DMS153 (cell line): Measurements from ENCODE around the gene MOB2.
"Not testable (repeated sequence)": the region's sequence is repeated elsewhere in the genome, so short reads cannot be mapped to it uniquely, and the experiment has no call there.

Experiments used
- DNase-seq: peaks from one replicate; lab custom pipeline; 2025; lab: John Stamatoyannopoulos, UW

The MOB2 gene

GRCh38 chr11:1440066-1440465, 46.5 kb downstream of the MOB2 start:
- no peak for DNase-seq

- no peak for DNase-seq
Measured at GRCh38 chr11:1439341-1439740, 47.2 kb downstream of the MOB2 start.

- DNase-seq = no peak
Measured at GRCh38 chr11:1438967-1439330, 47.6 kb downstream of the MOB2 start.

DNA sequence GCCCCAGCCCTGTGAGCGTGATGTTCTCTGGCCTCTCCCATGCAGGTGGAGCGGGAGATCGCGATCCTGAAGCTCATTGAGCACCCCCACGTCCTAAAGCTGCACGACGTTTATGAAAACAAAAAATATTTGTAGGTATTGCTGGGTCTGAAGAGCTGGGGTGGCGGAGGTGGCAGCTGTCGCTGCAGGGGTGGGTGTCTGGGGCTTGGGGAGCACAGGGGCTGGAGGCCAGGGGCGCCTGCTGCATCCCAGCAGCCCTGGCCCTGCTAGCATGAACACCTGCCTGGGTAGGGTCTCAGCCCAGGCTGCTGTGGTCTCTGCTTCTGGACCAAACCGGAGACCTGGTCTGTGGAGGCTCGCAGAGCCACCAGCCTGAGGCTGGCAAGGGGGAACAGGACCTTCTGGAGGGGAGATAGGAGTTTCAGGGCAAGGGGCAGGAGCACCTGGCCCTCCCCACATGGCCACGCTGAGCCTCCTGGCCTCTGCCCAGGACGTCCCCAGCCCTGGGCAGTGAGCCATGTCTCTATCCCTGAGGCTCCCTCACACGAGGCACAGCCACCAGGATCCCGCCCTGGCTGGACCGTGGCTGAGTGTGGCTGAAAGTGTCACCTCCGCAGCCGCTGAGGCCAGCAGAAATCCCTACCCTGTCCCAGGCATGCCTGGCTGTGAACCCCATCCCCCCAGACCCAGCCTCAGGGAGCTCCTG, 48.2 kb downstream of the MOB2 start:
- no peak for DNase-seq

- no peak for DNase-seq
Measured at GRCh38 chr11:1437500-1437899, 49.1 kb downstream of the MOB2 start.

GRCh38 chr11:1436468-1437039, 50.0 kb downstream of the MOB2 start:
- no peak for DNase-seq

DNA sequence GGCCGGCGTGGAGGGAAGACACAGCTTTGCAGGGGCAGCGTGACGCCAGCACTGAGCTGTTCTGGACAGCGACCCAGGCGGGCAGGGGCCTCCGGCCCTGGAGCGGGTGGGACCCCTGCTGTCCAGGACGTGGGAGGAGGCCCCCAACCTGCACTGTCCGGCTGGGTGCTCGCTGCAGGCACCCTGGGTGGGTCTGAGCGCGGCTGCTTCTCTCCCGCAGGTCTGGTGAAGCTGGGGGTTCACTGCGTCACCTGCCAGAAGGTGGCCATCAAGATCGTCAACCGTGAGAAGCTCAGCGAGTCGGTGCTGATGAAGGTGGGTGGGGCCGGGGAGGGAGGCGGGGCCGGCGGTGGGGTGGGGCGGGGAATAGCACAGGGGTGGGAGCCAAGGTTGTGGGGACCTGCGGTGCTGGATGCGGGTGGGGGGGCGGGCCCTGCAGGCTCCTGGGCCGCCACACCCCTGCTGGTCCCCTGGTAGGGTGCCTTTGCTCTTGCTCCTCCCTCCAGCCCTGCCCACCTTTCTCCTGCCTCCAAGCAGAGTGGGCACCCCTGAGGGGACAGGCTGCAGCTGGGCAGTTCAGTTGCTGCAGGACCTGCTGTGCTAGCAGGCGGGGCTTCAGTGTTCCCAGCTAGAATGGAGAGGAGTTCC, 50.6 kb downstream of the MOB2 start:
- no peak for DNase-seq

DNA sequence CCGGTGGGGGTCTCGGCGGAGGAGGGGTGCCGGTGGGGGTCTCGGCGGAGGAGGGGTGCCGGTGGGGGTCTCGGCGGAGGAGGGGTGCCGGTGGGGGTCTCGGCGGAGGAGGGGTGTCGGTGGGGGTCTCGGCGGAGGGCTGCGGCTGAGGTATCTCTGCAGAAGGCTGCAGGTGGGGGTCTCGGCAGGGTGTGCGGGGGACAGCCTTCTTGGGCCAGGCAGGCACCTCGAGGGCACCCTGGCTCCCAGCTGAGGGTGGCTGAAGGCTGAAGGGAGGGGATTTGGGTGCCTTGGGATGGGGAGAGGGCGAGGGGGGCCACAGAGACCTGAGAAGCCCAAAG, 51.1 kb downstream of the MOB2 start:
- not testable (repeated sequence) for DNase-seq

DNA sequence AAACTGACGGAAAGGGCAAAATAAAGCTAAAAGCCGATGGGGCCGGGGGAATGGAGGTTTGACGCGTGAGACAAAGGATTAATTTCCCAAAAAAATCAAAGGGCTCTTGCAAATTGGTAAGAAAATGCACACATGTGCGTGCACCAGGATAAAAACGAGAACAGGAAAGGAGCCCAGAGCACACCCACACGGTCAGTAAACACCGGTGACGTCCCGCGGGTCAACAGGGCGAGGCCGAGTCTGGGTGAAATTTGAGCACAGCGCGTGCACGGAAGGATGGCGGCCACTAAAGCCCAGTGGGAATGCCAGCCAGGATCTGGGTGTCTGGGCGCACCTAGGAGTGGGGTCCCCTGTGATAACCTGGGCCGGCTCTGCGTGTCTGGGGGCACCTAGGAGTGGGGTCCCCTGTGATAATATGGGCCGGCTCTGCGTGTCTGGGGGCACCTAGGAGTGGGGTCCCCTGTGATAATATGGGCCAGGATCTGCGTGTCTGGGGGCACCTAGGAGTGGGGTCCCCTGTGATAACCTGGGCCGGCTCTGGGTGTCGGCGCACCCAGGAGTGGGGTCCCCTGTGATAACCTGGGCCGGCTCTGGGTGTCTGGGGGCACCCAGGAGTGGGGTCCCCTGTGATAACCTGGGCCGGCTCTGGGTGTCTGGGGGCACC, 52.5 kb downstream of the MOB2 start:
- no peak for DNase-seq

DNA sequence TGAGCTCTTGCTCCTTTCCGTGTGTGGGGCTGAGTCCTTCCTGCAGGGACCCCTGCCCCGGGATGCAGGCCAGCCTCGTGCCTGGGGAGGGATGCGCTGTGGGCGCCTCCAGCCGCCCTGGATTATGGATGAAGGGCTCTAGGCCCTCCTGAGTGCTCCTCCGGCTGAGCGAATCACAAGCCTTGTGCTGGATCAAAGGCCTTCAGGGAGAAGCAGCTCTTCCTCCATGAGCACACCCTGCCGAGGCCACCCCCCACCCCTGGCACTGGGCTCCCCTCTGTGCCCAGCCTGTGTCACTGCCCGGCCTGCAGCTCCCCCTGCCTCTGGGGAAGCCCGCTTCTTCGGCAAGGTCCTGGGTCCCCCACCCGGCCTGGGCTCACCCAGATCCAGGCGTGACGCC, 53.0 kb downstream of the MOB2 start:
- DNase-seq = no peak

- DNase-seq = no peak
Measured at GRCh38 chr11:1428762-1429316, 57.7 kb downstream of the MOB2 start.

DNA sequence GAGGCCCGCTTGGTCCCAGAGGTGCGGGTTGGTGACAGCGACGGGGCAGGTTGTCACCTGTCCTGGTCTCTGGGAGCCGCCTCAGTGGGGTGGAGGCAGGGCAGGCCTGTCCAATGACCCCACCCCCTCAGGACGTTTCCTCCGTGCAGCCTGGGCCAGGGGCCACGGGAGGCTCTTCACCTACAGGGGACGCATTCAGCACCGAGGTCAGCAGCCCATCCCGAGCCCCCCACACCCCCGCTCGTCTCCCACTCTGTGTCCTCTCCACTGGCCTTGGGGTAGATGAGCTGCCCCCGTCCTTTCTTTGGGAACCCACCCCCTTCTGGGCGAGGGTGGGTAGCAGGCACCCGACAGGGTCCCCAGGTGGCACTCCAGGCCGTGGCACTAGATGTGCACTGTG, 61.1 kb downstream of the MOB2 start:
- DNase-seq = no peak

DNA sequence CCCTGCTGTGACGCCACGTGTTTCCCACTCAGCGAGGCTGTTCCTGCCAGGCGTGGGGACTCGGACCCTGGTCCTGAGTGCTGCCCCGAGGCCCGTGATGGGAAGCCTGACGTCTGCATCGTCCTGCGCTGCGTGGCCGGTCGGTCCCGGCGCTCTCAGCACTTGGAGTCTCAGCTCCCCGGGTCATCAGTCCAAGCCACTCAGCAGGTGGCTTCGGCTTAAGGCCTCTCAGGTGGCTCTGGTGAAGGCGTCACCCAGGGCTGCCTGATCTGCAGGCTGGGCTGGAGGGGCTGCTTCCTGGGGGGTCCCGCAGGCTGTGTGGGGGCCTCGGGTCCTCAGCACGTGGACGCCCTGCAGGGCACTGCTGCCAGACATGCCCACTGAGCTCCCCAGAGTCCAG, 61.6 kb downstream of the MOB2 start:
- no peak for DNase-seq

- not testable (repeated sequence) for DNase-seq
Measured at GRCh38 chr11:1423406-1423805, 63.2 kb downstream of the MOB2 start.

DNA sequence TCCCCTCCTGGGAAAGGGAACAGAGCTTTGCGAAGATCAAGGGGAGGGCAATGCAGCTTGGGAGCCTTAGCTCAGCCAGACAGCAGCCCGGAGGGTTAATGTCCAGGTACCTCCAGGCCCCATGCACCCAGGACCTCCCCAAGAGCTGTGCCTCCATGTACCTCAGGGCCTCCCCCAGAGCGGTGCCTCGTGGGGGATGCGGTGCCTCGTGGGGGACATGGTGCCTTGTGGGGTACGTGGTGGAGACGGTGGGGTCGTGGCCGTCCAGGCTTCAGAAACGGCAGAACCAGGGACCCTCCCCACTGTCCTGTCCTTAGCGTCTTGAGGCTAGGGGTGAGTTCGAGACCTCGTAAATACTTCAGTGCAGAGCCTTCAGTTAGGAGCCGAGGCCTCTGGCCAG, 63.6 kb downstream of the MOB2 start:
- no peak for DNase-seq

DNA sequence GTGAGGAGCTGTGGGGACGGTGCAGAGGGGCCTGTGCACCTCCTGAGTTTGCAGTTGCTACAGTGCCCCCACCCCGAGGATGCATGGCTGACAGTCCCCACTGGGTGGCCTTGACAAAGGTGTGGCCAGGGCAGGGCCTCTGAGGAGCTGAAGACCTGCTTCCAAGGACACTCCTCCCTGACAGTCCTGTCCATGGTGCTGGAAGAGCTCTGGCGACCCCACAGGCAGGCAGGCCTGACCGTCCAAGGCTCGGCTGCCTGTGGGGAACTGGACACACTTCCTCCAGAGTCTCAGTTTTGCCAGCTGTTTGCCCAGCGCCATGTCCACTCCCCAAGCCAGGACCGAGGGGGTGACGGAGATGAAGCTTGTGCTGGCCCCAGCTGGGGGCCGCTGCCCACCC, 64.1 kb downstream of the MOB2 start:
- DNase-seq = no peak

GRCh38 chr11:1421291-1421690, 65.3 kb downstream of the MOB2 start:
- DNase-seq = no peak

GRCh38 chr11:1419811-1420210, 66.8 kb downstream of the MOB2 start:
- no peak for DNase-seq
